Stimulated activated naive CD4-positive, alpha-beta T cell (primary cell): ENCODE measurements around the gene ITPK1.
A peak's percentile ranks its signal among the peaks of the same experiment; 100 is the strongest.

Experiments
- DNase-seq, 6 experiments: peaks; one replicate each; lab custom pipeline; 2025; lab: John Stamatoyannopoulos, UW

Gene ITPK1

DNA sequence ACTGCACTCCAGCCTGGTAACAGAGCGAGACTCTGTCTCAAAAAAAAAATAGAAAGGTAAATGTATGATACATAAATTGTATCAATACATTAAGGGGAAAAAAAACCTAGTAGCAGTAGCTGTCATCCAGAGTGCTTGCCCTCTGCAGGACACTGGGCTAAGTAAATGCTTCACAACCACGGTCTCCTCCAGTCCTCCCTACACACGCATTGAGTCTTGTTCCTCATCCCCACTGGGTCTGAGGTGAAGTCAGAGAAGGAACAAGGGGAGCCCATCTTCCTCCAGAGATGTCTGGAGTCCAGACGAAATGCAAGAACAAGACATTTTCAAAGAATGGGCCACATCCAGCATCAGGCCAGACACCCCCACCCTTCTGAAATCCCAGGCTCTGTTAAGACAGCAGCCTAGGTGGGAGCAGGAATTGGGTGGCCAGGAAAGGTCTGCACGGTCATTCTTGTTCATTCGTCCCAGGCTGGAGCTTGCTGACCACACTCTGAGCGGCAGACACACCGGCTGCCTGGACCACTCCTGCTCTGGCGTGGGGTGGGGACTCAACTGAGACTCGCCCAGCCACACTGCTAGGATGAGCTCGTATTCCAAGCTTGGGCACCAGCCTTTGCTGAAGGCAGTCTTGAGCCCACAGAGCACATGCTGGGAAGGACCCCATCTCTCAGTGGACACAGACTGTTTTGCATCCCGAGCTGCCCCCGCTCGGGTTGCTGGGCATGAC, 147.3 kb downstream of the ITPK1 start:
- no peak for DNase-seq

DNA sequence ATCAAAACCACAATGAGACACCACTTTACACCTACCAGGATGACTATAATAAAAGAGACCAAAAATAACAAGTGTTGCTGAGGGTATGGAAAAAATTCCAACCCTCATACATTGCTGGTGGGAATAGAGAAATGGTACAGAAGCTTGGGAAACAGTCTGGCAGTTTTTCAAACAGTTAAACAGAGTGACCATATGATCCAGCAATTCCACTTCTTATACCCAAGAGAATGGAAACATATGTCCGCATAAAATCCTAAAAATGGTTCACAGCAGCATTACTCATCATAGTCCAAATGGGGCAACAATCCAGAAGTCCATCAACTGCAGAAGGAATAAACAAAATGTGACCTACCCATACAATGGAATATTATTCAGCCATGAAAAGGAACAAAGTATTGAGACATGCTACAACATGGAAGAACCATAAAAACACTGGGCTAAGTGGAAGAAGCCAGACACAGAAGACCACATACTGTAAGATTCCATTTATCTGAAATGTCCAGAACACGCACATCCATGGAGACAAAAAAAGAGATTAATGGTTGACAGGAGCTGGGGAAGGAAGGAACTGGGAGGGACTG, 148.3 kb downstream of the ITPK1 start:
- no peak for DNase-seq

DNA sequence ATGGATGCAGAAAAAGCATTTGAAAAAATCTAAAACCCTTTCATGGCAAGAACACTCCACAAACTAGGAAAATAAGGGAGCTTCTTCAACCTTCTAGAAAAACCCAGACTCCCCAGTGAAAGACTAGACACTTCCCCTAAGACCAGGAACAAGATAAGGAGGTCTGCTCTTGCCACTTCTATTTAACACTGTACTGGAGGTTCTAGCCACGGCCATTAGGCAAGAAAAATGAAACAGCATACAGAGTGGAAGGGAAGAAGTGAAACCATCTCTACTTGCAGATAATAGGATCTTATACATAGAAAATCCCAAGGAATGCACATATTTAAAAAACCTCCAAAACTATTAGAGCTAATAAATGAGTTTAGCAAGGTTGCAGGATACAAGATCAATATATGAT, 150.4 kb downstream of the ITPK1 start:
- no peak for DNase-seq

DNA sequence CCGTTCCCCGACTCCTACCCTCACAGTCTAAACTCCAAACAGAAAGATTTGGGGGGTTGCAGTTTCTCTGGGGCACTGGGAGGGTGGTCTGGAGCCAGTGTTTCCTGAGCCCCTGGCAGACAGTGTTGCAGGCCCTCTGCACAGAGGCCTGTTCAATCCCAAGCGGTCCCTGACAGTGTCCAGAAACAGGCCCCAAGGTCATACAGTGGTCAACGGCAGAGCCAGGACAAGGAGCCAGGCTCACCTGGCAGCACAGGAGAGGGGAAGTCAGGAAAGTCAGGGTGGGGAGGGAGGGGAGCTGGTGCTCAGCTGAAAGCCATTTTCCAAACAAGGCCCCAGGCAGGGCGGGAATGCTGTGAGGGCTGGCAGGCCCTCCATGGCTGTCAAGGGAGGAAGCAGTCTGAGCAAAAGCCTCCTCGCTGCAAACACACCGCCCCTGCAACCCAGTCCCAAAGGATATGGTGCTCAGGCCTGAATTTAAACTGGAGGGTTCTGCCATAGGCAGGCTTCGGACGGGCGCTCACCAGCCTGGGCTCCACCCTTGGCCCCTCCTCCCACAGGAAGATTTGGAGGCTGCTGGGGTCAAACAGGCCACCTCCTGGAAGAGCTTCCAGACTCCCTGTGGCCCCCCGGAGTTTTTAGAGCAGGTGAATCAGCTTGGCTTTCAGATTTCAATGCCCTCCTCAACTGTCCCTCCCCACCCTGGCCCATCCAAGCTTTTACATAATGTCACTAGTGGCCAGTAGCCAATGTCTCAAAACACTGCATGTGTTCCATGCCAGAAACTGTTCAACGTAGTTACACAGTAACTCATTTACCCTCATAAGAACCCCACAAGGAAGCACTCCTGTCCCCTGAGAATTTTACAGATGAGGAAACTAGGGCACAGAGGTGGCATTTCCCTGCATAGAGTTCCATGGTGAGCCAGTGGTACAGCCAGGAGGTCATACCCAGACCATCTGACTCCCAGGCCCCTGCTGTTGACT, 151.3 kb downstream of the ITPK1 start:
- no peak for DNase-seq

DNA sequence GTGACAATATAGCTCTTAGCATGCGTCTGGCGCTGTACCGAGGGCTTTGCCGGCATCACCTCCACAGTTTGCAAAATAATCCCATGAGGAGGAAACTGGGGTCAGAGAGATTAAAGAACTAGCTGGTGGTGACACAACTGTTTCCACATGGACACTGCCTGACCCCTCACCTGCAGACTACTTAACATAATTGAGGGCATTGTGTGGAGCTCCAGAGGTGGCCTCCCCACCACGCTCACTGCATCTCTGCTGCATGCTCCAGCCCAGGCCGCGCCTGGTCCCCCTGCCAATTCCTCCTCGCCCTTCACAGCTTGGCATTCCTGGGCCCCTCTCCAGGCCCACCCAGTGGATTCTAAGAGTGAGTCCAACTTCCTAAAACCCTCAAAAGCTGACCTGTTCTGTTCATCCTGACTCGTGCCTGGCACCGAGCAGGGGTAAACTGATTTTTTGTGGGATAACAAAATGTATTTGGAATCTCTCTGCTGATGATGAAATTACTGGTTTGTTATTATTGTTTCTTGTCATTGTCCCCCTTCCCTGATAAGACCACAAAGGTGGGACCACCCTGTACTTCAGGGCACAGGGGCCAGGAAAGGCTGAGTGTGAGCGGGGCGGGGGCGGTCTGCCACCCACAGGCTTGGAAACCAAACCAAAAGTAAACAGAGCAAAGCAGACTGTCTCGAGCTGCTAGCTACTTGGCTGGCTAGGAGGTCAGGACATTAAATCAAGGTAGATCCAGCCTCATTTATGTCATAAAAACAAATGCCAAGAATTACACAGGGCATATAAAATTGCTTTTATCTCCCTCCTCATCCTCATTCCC, 152.2 kb downstream of the ITPK1 start:
- DNase-seq: no peak

DNA sequence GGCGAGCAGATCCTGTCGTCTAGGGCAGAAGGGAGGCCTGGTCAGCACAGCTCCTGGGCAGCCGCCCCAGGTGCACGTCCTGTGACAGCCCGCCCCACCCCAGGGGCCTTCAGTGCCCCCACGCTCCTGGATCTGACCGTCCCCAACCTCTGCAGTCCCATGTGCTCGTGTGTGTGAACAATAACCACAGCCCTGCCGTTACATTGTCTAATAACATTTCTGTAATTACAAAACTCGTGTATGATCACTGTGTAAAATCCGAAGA, 153.0 kb downstream of the ITPK1 start:
- no peak for DNase-seq

DNA sequence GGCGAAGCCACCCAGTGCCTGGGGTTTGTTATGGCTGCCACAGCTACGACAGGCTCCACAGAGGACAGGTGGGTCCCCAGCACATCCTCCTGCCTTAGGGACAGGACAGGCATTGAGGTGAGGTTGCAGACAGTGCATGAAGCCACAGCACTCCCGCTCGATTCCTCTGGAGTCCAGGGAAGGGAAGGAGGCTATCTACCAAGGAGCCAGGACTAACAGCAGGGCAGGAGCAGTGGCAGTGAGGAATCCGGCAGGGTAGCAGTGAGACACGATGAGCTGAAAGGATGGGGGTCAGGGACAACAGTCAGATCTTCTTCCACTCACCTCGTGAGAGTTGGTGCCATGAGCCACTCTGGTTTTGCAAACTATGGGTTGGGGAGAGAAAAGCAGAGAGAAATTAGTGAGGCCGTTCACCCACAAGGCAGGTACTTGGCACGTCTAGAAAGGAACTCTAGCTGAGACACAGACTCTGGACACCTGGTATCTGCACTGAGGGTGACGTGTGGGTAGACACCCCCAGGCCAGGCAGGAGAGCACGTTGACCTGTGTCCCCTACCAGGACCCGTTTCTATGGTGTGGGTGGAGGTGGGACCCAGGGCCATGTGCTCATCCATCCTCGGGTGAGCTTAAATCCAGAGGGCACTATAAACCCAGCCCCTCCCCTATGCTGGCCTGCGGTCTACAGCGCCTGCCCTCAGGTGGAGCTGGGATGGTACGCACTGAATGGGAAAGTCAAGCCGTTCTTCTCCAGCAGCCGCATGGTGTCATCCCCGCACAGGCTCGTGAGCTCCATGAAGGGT, 153.5 kb downstream of the ITPK1 start:
- no peak for DNase-seq

DNA sequence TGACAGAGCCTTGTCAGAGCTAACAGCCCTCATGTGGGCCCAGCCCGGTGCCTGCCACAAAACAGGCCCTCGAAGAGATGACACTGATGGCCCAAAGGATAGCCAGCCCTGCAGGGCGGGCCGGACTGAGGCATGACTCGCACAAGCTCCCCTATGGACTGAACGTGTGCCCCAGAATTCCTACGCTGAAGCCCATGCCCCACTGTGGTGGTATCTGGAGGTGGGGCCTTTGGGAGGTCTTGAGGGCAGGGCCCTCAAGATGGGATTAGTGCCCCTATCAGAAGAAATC, 154.2 kb downstream of the ITPK1 start:
- DNase-seq: no peak

DNA sequence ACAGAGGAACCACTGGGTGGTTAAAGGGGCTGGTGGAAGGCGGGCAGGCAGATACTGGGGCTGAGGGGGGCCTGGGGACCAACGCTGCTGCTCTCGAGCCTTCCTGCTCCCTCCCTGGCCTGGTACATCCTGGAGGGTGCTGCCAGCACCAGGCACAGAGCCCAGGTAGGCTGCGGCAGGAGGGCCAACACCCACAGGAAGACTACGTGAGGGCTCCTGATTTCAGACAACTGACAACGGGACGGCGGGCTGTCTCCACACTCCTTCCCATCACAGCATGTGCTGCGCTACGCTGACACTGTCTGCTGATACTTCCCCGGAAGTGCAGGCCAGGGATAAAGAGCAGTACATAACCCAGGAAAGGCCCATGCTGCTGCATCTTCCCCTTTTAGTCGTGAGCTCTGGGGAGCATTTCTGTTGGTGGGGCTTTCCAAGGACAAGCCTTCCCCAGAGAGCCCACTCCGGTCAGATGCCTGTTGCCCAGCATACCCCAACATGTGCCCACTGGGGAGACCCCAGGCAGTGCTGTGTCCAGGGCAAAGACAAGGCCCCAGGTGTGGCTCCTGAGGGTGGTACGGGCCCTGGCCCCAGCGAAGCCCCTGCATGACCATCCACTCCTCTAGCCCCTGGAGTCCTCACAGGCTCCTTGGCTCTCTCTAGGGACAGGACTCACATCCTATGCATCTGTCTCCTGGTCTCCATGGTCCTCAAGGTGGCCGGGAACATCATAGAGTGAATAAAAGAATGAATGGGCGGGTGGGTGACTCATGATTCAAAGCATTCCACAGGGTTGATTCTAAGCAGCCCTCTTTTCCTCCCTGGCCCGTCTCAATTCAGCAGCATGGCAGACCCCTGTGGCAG, 154.8 kb downstream of the ITPK1 start:
- DNase-seq: no peak

DNA sequence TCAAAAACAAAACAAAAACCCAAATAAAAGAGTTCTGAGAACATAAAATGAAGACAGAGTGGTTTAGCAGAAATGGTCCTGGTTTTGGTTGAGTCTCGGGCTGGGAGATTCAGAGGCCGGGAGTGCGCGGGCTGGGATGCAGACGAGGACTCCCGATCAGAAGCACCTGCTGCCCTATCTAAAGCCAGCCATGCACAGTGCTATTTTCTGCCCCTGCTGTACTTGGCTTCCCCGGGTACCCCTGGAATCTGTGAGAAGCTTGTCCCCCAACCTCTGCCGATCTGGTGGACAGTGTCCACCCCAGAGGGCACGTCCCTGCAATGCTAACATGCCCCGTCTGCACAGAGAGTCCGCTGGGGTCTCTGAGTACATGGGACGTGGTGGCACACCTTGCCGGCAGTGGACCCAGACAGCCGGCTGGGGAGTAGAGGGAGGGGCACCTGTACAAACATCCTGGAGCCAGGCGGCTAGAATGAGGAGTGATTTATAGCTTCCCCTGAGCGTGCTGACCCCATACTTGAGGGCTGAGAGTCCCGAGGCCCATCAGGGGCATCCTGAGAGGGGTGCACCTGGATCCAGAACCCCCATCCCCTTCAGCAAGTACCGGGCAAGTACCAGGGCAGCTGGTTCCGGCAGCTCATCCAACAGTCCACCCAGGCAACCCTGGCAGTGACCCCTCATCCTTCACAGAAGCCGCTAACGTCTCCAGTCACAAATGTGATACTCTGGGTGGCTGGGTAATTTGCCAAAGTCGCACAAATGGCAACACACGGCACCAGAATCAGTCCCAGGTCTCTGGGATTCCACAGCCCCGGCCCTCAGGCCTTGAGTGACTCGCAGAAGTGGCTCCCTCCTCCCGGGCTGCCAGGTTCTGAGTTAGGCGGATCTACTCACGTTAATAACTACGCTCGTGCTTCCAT, 155.7 kb downstream of the ITPK1 start:
- no peak for DNase-seq

DNA sequence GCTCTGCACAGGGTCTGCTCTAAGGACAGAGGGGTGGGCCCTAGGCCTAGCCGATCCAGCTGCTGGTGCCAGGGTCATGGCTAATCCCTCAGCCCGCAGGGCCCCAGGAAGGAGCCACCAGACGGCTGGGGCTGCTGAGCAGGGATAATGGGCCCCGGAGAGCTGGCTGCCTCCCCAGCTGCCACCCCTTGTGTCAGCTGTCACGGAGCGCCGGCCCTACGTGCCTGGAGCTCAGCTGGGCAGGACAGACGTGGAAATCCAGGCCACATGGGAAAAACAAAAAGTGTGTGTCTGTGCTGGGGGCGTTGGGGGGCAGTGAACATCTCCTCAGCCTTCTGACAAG, 156.6 kb downstream of the ITPK1 start:
- DNase-seq: no peak

DNA sequence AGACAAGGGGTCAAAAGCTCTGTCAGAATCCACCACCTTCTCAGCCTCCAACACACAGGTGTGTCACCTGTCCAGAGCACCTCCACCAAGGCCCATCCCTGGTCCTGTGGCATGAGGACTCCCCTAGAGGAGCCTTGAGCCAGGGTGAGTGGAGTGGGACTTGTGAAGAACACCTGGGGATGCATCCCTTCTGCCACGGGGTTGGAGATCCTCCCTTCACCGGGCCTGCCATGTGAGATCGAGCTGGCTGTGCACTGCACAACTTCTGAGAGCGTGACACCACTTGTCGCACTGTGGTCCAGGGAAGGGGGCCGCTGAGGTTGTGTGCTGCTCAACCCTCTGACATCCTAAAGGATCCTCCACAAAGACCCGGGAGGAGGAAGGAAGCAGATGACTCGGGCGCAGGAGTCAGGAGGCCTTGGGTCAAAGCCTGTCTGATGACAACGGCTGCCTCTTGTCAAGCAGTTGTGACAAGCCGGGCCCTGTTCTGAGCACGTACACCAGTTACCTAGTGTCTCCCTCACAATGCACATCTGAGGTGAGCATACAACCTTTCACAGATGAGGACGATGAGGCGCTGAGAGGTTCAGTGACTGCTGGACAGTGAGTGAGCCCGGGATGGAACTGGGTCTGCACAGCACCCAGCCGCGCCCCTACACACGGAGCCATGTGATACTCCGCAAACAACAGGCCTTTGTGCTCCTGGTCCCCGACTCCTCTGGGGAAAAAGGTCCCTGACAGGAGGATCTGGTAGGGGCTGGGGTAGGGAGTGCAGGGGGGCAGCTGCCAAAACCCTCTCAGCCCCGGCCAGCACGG, 157.1 kb downstream of the ITPK1 start:
- DNase-seq: no peak

DNA sequence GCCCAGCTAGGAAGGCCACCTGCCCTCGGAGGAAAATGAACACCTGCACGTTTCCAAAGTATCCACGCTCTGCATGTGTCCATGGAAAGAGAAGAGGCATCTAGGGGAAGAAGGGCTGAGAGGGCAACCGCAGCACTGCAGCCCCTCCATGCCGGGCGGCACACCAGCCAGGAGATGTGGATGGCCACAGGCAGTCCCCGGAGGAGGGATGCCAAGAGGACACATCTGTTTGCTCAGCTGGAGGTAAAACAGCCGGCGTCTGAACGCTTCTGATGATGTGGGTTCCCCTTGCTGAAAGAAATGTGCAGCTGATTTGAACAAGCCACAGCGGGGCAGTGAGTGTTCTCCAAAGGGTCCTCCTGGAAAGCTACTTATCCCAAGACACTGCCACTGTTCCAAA, 158.8 kb downstream of the ITPK1 start:
- no peak for DNase-seq

DNA sequence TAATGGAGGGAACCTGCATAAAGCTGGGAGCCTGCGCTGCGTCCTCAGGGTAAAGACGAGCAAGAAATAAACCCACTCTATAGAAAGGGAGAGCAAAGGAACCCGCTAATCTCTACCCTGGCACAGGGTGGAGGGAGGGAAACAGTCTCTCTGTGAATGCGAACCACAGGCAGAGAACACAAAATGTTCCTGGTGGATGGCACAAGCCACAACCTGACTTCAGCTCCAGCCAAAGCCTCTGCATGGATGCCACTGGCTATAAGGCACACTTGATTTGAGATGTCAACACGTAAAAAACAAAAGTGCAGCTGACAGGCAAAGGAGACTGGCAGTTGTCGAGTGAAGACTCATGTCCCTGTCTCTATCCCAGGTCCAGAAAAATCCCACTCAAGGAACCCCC, 160.3 kb downstream of the ITPK1 start:
- DNase-seq: no peak

DNA sequence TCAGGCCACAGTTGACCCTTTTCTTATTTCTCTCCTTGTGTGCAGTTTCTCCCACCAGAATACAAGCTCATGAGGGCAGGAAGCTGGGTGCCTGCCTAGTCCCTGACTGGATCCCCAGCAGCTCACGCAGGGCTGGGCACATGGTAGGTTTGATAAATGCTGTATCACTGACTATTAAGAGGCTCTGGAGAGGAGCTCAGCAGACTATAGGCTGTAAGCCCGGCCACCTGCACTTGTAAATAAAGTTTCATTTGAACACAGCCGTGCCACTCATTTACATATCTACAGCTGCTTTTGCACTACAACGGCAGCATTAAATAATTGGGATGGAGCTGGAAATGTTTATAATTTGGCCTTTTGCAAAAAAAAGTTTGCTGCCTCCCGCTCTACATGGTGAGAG, 160.8 kb downstream of the ITPK1 start:
- no peak for DNase-seq

DNA sequence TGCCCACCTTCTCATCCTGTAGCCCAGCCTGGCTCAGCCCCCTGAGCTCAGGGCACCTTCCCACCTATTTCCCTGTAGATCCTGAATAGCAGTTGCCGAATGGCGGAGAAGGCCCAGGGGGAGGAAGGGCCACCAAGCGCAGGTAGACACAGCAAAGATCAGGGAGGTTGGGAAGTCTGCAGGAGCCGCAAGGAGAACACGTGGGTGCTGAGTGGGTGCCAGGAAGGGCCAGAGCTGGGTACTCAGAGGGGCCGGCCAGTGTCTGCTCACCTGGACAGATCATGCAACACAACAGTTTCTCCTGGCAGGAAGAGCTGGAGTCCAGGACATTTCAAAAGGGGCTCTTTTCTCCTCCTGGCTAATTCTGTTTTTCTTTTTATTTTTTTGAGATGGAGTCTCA, 162.2 kb downstream of the ITPK1 start:
- DNase-seq: no peak

DNA sequence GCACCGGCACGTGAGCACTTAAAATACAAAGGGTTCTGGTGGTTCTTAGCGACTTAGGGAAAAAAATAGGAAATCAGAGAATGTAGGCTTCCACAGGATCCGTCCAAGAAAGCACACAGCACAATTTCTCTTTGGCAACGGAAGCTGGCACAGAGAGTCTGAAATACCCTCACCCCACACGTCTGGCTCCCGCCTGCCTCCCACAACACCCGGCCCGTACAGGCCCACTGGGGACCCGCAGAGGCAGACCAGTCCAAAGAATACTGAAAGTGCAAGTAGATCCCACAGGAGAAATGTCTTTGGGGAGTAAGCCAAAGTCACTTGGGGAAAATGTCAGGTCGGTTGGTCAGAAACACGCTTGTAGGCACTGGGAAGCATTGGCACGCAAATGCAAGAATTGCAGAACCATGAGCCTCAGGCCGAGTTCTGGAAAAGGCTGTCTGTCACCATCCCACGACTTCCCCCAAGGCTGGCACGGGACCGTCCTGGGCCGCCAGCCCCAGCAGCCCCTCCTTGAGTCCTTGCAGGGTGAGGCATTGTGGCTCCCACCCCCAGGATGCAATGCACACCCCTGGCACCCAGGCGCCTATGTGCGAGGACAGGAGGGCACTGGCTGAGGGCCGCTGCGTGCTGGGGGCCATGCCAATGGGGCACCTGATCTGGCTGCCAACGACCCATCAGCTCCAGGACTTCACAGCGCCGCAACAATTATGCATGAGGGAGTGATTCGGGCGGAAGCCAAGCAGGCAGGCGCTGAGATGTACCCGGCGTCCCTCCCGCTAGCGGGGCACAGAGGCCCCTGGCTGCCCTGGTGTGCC, 163.0 kb downstream of the ITPK1 start:
- no peak for DNase-seq

DNA sequence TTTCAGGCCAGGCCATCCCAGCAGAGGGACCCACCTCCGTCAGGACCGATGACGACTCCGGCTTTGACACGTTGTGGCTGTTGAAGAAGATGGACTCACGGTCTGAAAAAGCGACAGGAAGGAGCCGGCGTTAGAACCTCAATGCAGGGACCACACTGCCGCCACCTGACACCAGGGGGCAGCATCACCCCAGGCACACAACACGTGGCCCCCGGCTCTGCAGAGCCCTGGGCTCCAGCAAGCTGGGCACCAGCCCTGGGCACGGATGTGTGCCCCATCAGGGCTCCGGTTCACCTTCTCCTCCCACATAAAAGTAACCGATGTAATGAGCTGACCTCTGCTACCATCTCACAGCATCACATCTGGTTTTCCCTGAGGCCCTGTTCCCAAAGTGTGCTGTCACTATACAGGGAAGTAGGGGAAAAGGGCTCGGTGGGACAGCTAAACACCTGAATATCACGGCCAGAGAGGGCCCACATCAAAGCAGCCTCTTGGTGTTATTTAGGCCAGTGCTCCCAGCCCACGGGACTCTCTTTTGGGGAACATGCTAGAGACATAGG, 163.7 kb downstream of the ITPK1 start:
- peak; percentile 47 to 80 (median 66) for DNase-seq
